IMR-90 (cell line): ENCODE results near the gene CCSER1. TPM values are rescaled to one million over a fixed set of nuclear protein-coding genes. Genes with fewer than 3 reads are reported as not detected.

Source experiments
- ATAC-seq: fragments of 200-7000 bp; cut with Tn5 transposase; 2 replicates; pipeline ENCODE4 v1.9.1; 2020; ENCODE audit warnings: low read depth, mild to moderate bottlenecking, moderate library complexity
- BruUV-seq: library from RNA; stranded (reverse); fragments of 400-500 nt; replicated peaks from 2 replicates; lab custom pipeline; 2021; lab: Mats Ljungman, UMichigan
- CTCF ChIA-PET: fragments of 300-600 bp; formaldehyde crosslinking; extraction: SDS; loops from one replicate; lab custom pipeline; 2021; ENCODE audit warnings: antibody characterized with exemption; lab: Yijun Ruan, JAX
- POLR2A ChIA-PET: fragments of 300-600 bp; sonication (Branson Sonifier 250); formaldehyde crosslinking; loops from one replicate; lab custom pipeline; 2022; ENCODE audit warnings: antibody characterized with exemption; ENCODE audit not compliant: unreplicated experiment; lab: Charles Lee
- DNase-seq: peaks from one replicate; pipeline ENCODE4 v3.0.0; 2013
- H2AFZ ChIP-seq: replicated peaks from 2 replicates; pipeline ENCODE3; 2013; ENCODE audit warnings: low read length, mild to moderate bottlenecking; ENCODE audit not compliant: poor library complexity
- H2AK5ac ChIP-seq: 2 replicates; pipeline ENCODE4 v1.6.1; 2013; ENCODE audit warnings: low read depth, low read length, inconsistent platforms
- H2AK9ac ChIP-seq: replicated peaks from 2 replicates; pipeline ENCODE3; 2013; ENCODE audit warnings: mild to moderate bottlenecking, low read depth, low read length, moderate library complexity; ENCODE audit not compliant: poor library complexity
- H2BK120ac ChIP-seq: 2 replicates; pipeline ENCODE4 v1.6.1; 2013; ENCODE audit warnings: low read depth, low read length, inconsistent platforms
- H2BK15ac ChIP-seq: 3 replicates; pipeline ENCODE4 v1.6.1; 2013; ENCODE audit warnings: low read depth, low read length, inconsistent platforms
- H2BK20ac ChIP-seq: 2 replicates; pipeline ENCODE4 v1.6.1; 2013; ENCODE audit warnings: low read depth, mild to moderate bottlenecking, inconsistent platforms, low read length, moderate library complexity
- H2BK5ac ChIP-seq: 2 replicates; pipeline ENCODE4 v1.6.1; 2013; ENCODE audit warnings: mild to moderate bottlenecking, low read depth, low read length, inconsistent platforms; ENCODE audit not compliant: poor library complexity, severe bottlenecking
- H3K14ac ChIP-seq: replicated peaks from 2 replicates; pipeline ENCODE4 v1.6.1; 2013; ENCODE audit warnings: low read depth, low read length, inconsistent platforms
- H3K18ac ChIP-seq: 2 replicates; pipeline ENCODE4 v1.6.1; 2013; ENCODE audit warnings: low read depth, low read length, control low read depth
- H3K23ac ChIP-seq: 2 replicates; pipeline ENCODE4 v1.6.1; 2013; ENCODE audit warnings: low read depth, low read length, inconsistent platforms
- H3K27ac ChIP-seq: 2 replicates; pipeline ENCODE4 v1.5.1; 2013; ENCODE audit warnings: mild to moderate bottlenecking, control low read depth, low read length; ENCODE audit not compliant: insufficient read depth
- H3K27me3 ChIP-seq: 2 replicates; pipeline ENCODE4 v1.6.1; 2013; ENCODE audit warnings: low read length; ENCODE audit not compliant: control insufficient read depth, insufficient read depth
- H3K36me3 ChIP-seq: 2 replicates; pipeline ENCODE4 v1.6.1; 2013; ENCODE audit warnings: low read length, mixed read lengths; ENCODE audit not compliant: control insufficient read depth, insufficient read depth
- H3K4ac ChIP-seq: 2 replicates; pipeline ENCODE4 v1.6.1; 2013; ENCODE audit warnings: low read depth, low read length, inconsistent platforms
- H3K4me1 ChIP-seq: 2 replicates; pipeline ENCODE4 v1.6.1; 2013; ENCODE audit warnings: low read length, mixed read lengths; ENCODE audit not compliant: control insufficient read depth, insufficient read depth
- H3K4me2 ChIP-seq: 2 replicates; pipeline ENCODE4 v1.6.1; 2013; ENCODE audit warnings: low read depth, mild to moderate bottlenecking, control low read depth, low read length, moderate library complexity
- H3K4me3 ChIP-seq: 2 replicates; pipeline ENCODE4 v1.5.1; 2013; ENCODE audit warnings: low read depth, mild to moderate bottlenecking, control low read depth, low read length, moderate library complexity; ENCODE audit not compliant: insufficient read depth
- H3K56ac ChIP-seq: 2 replicates; pipeline ENCODE4 v1.6.1; 2013; ENCODE audit warnings: low read length, inconsistent platforms; ENCODE audit not compliant: insufficient read depth; ENCODE audit errors: extremely low read depth
- H3K79me1 ChIP-seq, 2 experiments: 2 replicates each; pipeline ENCODE4 v1.6.1; 2013; ENCODE audit warnings: low read length in 2 of 2, inconsistent platforms in 1 of 2, low read depth in 1 of 2
- H3K9ac ChIP-seq: 2 replicates; pipeline ENCODE4 v1.6.1; 2013; ENCODE audit warnings: low read depth, low read length, control low read depth
- H3K9me1 ChIP-seq: 2 replicates; pipeline ENCODE4 v1.6.1; 2013; ENCODE audit warnings: low read length, inconsistent platforms; ENCODE audit not compliant: insufficient read depth
- H3K9me3 ChIP-seq: 2 replicates; pipeline ENCODE4 v1.6.1; 2013; ENCODE audit warnings: low read length; ENCODE audit not compliant: control insufficient read depth, insufficient read depth
- H4K20me1 ChIP-seq: 2 replicates; pipeline ENCODE4 v1.6.1; 2013; ENCODE audit warnings: low read length, inconsistent platforms; ENCODE audit not compliant: insufficient read depth
- H4K5ac ChIP-seq: 2 replicates; pipeline ENCODE4 v1.6.1; 2013; ENCODE audit warnings: mild to moderate bottlenecking, low read depth, low read length, control low read depth
- H4K8ac ChIP-seq, 2 experiments: 2 replicates each; pipeline ENCODE4 v1.6.1; 2013; ENCODE audit warnings: low read depth in 2 of 2, low read length in 2 of 2, control low read depth in 1 of 2, inconsistent platforms in 1 of 2
- H4K91ac ChIP-seq: 2 replicates; pipeline ENCODE4 v1.6.1; 2013; ENCODE audit warnings: low read depth, low read length, inconsistent platforms; ENCODE audit not compliant: insufficient read depth
- BHLHE40 ChIP-seq: fragments of 150-350 bp; IDR thresholded peaks from 2 replicates; pipeline ENCODE4 v1.6.1; 2016; ENCODE audit warnings: mild to moderate bottlenecking, low read depth, low read length
- CEBPB ChIP-seq: IDR thresholded peaks from 2 replicates; pipeline ENCODE4 v1.6.1; 2012; ENCODE audit warnings: low read depth, low read length, improper control_type of control experiment
- CTCF ChIP-seq: conservative IDR thresholded peaks from 2 replicates; pipeline ENCODE4 v1.5.1; 2012; ENCODE audit warnings: mild to moderate bottlenecking, low read depth, low read length, improper control_type of control experiment
- ELK1 ChIP-seq: fragments of 150-350 bp; IDR thresholded peaks from 2 replicates; pipeline ENCODE4 v1.6.1; 2016; ENCODE audit warnings: low read depth, mild to moderate bottlenecking, low read length, moderate library complexity, borderline replicate concordance
- MAFK ChIP-seq: IDR thresholded peaks from 2 replicates; pipeline ENCODE4 v1.6.1; 2012; ENCODE audit warnings: low read depth, low read length, improper control_type of control experiment
- MAZ ChIP-seq: IDR thresholded peaks from 2 replicates; pipeline ENCODE4 v1.6.1; 2012; ENCODE audit warnings: low read depth, mild to moderate bottlenecking, low read length, improper control_type of control experiment, moderate library complexity, borderline replicate concordance
- POLR2A ChIP-seq: IDR thresholded peaks from 2 replicates; pipeline ENCODE4 v1.6.1; 2012; ENCODE audit warnings: mild to moderate bottlenecking, low read depth, low read length
- RCOR1 ChIP-seq: IDR thresholded peaks from 2 replicates; pipeline ENCODE4 v1.6.1; 2012; ENCODE audit warnings: mild to moderate bottlenecking, low read length, improper control_type of control experiment; ENCODE audit not compliant: insufficient replicate concordance
- SMC3 ChIP-seq: fragments of 150-350 bp; IDR thresholded peaks from 2 replicates; pipeline ENCODE4 v1.6.1; 2016; ENCODE audit warnings: low read depth, mild to moderate bottlenecking, antibody characterized with exemption, low read length, moderate library complexity
- WGBS, 2 experiments: methylation state at CpG; one replicate each; pipeline versions ENCODE4 v1.1.5 to v1.1.7; 2013; ENCODE audit warnings: missing lambda C conversion rate in 2 of 2; ENCODE audit not compliant: insufficient read length in 1 of 2; ENCODE audit errors: extremely low coverage in 2 of 2; 5-methylcytosine and 5-hydroxymethylcytosine counted together
- dilution Hi-C: fragments of 300-500 bp; cut with HindIII; formaldehyde crosslinking; loops from one replicate; pipeline ENCODE4 v1.14.3; 2018; ENCODE audit warnings: low sequenced_read_pairs; ENCODE audit not compliant: unreplicated experiment
- in situ Hi-C: fragments of 300-500 bp; cut with MboI; formaldehyde crosslinking; loops from 3 replicates; pipeline ENCODE4 v1.14.3; 2019; ENCODE audit warnings: low sequenced_read_pairs, inconsistent platforms, mixed read lengths
- intact Hi-C: fragments of 100-400 bp; cut with micrococcal nuclease; formaldehyde crosslinking; loops from 2 replicates; pipeline ENCODE4 v1.10.0; 2022
- polyA plus RNA-seq, 3 experiments: library from polyadenylated mRNA; depleted of rRNA; stranded (reverse); fragments of >200 nt; gene quantifications; 2 replicates each; pipeline ENCODE4 v1.2.3, GENCODE V29; 2012; ENCODE audit warnings: low replicate concordance in 1 of 3
- total RNA-seq: library from RNA; depleted of rRNA; stranded (reverse); fragments of >200 nt; gene quantifications from 2 replicates; pipeline ENCODE4 v1.2.3, GENCODE V29; 2012

Gene CCSER1
- total and polyA plus RNA-seq, 2 of the 4 experiments (the other 2 are of a cell fraction): not detected

- BruUV-seq: no TSS peak
- Histone ChIP-seq H3K23ac (no peak overlapping the region), H3K9me1 (no peaks in the 10 kb centered on the region), H3K4me3 (no peak overlapping the region), H2BK20ac (no peak overlapping the region), H2BK120ac (no peak overlapping the region), H2BK15ac (no peak overlapping the region), H2AK5ac (no peak overlapping the region), H3K4me2 (no peak overlapping the region), H3K14ac (no peak overlapping the region), H3K18ac (no peak overlapping the region), H2AFZ (no peak overlapping the region), H3K4ac (no peak overlapping the region), H3K36me3 (no peaks in the 10 kb centered on the region), H3K27ac (no peak overlapping the region), H4K8ac (no peak overlapping the region), H2AK9ac (no peak overlapping the region), H3K9ac (no peak overlapping the region), H4K91ac (no peak overlapping the region), H3K9me3 (no peaks in the 10 kb centered on the region; the same call in 1 of the 2 replicates), H4K20me1 (no peaks in the 10 kb centered on the region), H3K79me1 (no peaks in the 10 kb centered on the region), H3K27me3 (no peaks in the 10 kb centered on the region), H3K56ac (no peak overlapping the region), H3K4me1 (no peaks in the 10 kb centered on the region), H4K5ac (no peak overlapping the region), H2BK5ac (no peak overlapping the region)
- POLR2A ChIA-PET: no interaction called here
- whole genome bisulfite sequencing, 2 experiments: no CpG with 5 or more reads among the region's 1 CpG
- in situ Hi-C loops (no loop called here), intact Hi-C loops (no loop called here), dilution Hi-C loops (no loop called here)
- TF ChIP-seq MAZ (no peak), BHLHE40 (no peak), SMC3 (no peak), POLR2A (no peak), CTCF (no peak), MAFK (no peak), ELK1 (no peak), RCOR1 (no peak), CEBPB (no peak)
- ATAC-seq (no peak), DNase-seq (no peak)
- CTCF ChIA-PET: no interaction called here
These were observed 368.0 kb downstream of the CCSER1 start for GRCh38 chr4:90495211-90495610.
